Measurements from ENCODE around the gene PRKG1.
"Not testable (repeated sequence)": the region's sequence is repeated elsewhere in the genome, so short reads cannot be mapped to it uniquely, and the experiment has no call there.

PRKG1 gene

DNA sequence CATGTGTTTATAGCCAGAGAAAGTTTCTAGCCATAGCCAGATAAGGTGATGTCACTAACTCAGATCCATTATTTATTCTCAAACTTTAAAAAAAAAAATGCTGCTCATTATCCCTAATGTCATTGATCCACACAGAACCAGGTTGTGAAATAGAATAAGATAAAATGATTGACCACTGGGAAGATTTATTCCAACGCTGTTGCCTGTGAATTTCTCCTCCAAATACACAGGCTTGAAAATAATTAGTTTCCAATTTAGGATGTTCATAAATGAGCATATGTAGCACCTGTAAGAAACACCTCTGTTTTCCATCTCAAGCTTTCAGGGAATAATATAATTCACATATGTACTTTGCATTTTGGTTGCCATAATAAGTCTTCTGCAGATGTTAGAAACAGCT is 956.7 kb downstream of the PRKG1 start:
- no peak for TF ChIP-seq POLR2A (IDR thresholded peaks at IDR 0.05; ENCODE audit: low read depth, low read length)
- no peak for TF ChIP-seq POLR2AphosphoS5 (IDR thresholded peaks at IDR 0.05; ENCODE audit: low read depth, low read length)
- no peak for TF ChIP-seq TAF1 (IDR thresholded peaks at IDR 0.05; ENCODE audit: low read depth, low read length)
- no peak for TF ChIP-seq POU2F2 (IDR thresholded peaks at IDR 0.05; ENCODE audit: low read depth, low read length)
- no peak for TF ChIP-seq PAX5 (IDR thresholded peaks at IDR 0.05; ENCODE audit: insufficient read depth, low read length, severe bottlenecking)
- FAIRE-seq: no peak
- no peak for DNase-seq (ENCODE audit: insufficient read length, low spot score)

DNA sequence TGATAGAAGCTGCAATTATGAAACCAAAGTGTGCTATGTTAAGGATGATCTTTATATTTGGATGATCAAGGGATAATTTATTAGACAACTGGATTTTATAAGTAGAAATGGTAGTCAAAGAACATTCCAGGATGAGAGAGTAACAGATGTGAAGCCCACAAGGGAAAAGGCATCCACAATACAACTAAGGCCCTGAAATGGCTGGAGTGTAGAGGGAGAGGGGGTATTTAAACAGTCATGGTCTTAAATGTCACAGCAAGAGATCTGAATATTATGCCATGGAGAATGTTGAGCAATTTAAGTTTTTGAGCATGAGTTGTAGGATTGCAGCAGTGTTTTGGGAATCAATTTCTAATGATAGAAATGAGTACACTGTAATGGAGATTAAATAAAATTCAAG is 957.5 kb downstream of the PRKG1 start:
- TF ChIP-seq SPI1 (IDR thresholded peaks at IDR 0.05; ENCODE audit: low read depth, low read length) (no peak), TAF1 (IDR thresholded peaks at IDR 0.05; ENCODE audit: low read depth, low read length) (no peak), PAX5 (IDR thresholded peaks at IDR 0.05; ENCODE audit: insufficient read depth, low read length, severe bottlenecking) (no peak), POLR2AphosphoS5 (IDR thresholded peaks at IDR 0.05; ENCODE audit: low read depth, low read length) (no peak), POU2F2 (IDR thresholded peaks at IDR 0.05; ENCODE audit: low read depth, low read length) (no peak), POLR2A (IDR thresholded peaks at IDR 0.05; ENCODE audit: low read depth, low read length) (no peak)
- FAIRE-seq (no peak), DNase-seq (ENCODE audit: insufficient read length, low spot score) (no peak)

DNA sequence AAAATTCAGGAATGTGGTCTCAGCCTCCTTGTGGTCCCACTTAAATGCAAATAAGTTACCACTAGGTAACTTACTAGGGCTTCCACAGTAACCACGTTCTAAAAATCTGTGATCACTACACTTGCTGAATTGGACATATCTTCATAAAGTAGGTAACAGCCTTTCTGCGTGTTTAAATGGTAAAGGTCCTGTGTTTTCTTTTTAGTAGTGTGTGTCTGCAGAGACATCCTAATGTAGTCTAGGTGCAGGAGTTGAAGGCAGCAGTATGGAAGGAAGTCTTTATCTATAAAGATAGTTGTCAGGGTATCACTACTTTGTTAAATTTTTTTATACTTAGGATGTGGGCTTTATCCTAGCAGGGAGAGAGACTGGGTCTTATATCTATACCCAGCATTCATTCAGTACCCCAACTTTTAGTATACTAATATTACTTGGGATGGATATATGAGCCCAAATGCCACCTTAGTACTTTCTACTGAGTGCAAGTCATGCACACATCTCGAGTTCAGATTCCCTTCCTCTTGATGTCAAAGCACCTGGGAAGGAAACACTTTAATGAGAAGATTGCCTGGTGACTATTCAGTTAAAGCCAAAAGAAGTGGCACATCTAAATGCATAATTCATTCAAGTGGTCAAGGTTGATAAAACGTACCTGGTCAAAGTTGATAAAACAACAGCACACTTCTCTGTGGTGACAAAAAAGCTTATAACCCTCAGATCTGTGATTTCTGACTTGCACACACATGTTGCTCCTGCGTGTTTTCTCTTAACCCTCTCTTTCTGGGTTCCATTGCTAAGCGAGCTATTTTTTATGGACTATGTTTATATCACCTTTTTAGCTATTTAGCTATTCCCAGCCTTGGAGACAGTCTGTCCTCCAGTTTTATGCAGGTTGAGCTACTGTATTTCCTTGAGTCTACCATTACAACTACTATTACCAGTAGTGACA is 958.7 kb downstream of the PRKG1 start:
- FAIRE-seq: no peak
- DNase-seq (ENCODE audit: insufficient read length, low spot score): no peak
- TF ChIP-seq POLR2A (IDR thresholded peaks at IDR 0.05; ENCODE audit: low read depth, low read length): no peak
- TF ChIP-seq PAX5 (IDR thresholded peaks at IDR 0.05; ENCODE audit: insufficient read depth, low read length, severe bottlenecking): no peak
- TF ChIP-seq TAF1 (IDR thresholded peaks at IDR 0.05; ENCODE audit: low read depth, low read length): no peak
- TF ChIP-seq SPI1 (IDR thresholded peaks at IDR 0.05; ENCODE audit: low read depth, low read length): no peak
- no peak for TF ChIP-seq POU2F2 (IDR thresholded peaks at IDR 0.05; ENCODE audit: low read depth, low read length)
- TF ChIP-seq POLR2AphosphoS5 (IDR thresholded peaks at IDR 0.05; ENCODE audit: low read depth, low read length): no peak

GRCh38 chr10:52039002-52039793 is 964.9 kb downstream of the PRKG1 start:
- FAIRE-seq; DNase-seq (ENCODE audit: insufficient read length, low spot score): not testable (repeated sequence)

GRCh38 chr10:52040486-52040885 is 966.2 kb downstream of the PRKG1 start:
- FAIRE-seq (no peak), DNase-seq (ENCODE audit: insufficient read length, low spot score) (no peak)
- TF ChIP-seq POU2F2 (IDR thresholded peaks at IDR 0.05; ENCODE audit: low read depth, low read length): no peak
- no peak for TF ChIP-seq PAX5 (IDR thresholded peaks at IDR 0.05; ENCODE audit: insufficient read depth, low read length, severe bottlenecking)
- no peak for TF ChIP-seq SPI1 (IDR thresholded peaks at IDR 0.05; ENCODE audit: low read depth, low read length)
- no peak for TF ChIP-seq TAF1 (IDR thresholded peaks at IDR 0.05; ENCODE audit: low read depth, low read length)
- no peak for TF ChIP-seq POLR2AphosphoS5 (IDR thresholded peaks at IDR 0.05; ENCODE audit: low read depth, low read length)
- no peak for TF ChIP-seq POLR2A (IDR thresholded peaks at IDR 0.05; ENCODE audit: low read depth, low read length)

GRCh38 chr10:52043811-52044210 is 969.5 kb downstream of the PRKG1 start:
- no peak for FAIRE-seq
- no peak for DNase-seq (ENCODE audit: insufficient read length, low spot score)
- no peak for TF ChIP-seq PAX5 (IDR thresholded peaks at IDR 0.05; ENCODE audit: insufficient read depth, low read length, severe bottlenecking)
- no peak for TF ChIP-seq TAF1 (IDR thresholded peaks at IDR 0.05; ENCODE audit: low read depth, low read length)
- no peak for TF ChIP-seq SPI1 (IDR thresholded peaks at IDR 0.05; ENCODE audit: low read depth, low read length)
- TF ChIP-seq POLR2AphosphoS5 (IDR thresholded peaks at IDR 0.05; ENCODE audit: low read depth, low read length): no peak
- TF ChIP-seq POU2F2 (IDR thresholded peaks at IDR 0.05; ENCODE audit: low read depth, low read length): no peak
- no peak for TF ChIP-seq POLR2A (IDR thresholded peaks at IDR 0.05; ENCODE audit: low read depth, low read length)

- TF ChIP-seq PAX5 (IDR thresholded peaks at IDR 0.05; ENCODE audit: insufficient read depth, low read length, severe bottlenecking) (no peak), POU2F2 (IDR thresholded peaks at IDR 0.05; ENCODE audit: low read depth, low read length) (no peak), TAF1 (IDR thresholded peaks at IDR 0.05; ENCODE audit: low read depth, low read length) (no peak), SPI1 (IDR thresholded peaks at IDR 0.05; ENCODE audit: low read depth, low read length) (no peak)
- DNase-seq (ENCODE audit: insufficient read length, low spot score) (no peak), FAIRE-seq (no peak)
Measured at GRCh38 chr10:52048051-52048450, 973.8 kb downstream of the PRKG1 start.

DNA sequence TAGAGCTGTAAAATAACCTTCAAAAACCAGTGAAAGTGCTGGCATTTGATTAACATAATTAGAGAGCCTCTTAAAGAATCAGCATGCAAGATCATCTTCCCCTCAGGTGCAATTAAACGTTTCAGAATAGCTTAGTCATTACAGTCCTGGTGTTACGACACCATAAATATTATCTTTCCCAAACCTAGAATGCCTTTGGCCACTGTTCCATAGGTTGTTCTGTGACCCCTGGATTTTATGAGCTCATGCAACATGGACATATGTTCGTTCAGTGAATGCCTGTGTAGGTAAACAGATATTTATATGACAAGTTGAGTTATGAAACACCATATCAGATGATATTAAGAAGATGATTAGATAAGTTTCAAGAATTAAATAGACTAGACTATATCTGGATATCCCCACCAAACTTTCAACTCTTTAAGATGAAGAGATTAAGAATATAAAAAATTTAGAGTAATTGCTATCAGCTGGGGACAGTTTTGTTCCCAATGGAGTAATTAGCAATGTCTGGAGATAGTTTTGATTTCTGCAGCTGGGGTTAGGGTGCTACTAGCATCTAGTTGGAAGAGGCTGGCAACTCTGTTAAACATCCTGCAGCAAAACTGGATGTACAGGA is 976.3 kb downstream of the PRKG1 start:
- FAIRE-seq (no peak), DNase-seq (ENCODE audit: insufficient read length, low spot score) (no peak)
- no peak for TF ChIP-seq TAF1 (IDR thresholded peaks at IDR 0.05; ENCODE audit: low read depth, low read length)
- no peak for TF ChIP-seq POLR2AphosphoS5 (IDR thresholded peaks at IDR 0.05; ENCODE audit: low read depth, low read length)
- TF ChIP-seq SPI1 (IDR thresholded peaks at IDR 0.05; ENCODE audit: low read depth, low read length): no peak
- no peak for TF ChIP-seq POLR2A (IDR thresholded peaks at IDR 0.05; ENCODE audit: low read depth, low read length)
- no peak for TF ChIP-seq PAX5 (IDR thresholded peaks at IDR 0.05; ENCODE audit: insufficient read depth, low read length, severe bottlenecking)
- TF ChIP-seq POU2F2 (IDR thresholded peaks at IDR 0.05; ENCODE audit: low read depth, low read length): no peak

DNA sequence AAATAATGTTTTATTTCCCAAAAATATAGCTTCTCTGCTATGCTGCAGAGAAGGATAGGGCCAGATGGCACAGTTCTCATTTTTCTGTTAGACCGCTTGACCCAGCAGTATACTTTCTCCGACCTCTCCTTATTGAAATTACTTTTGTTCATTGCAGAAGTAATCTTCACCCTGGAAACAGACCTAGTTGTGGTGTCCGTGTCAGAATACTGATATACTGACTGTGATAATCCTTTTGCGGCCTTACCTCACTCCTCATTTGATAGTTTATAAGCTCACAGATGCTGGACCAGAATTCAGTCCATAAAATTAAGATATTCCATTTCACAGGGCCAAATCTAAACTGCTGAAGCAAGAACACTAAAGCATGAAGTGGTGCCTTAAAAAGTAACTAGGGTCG is 979.2 kb downstream of the PRKG1 start:
- TF ChIP-seq SPI1 (IDR thresholded peaks at IDR 0.05; ENCODE audit: low read depth, low read length): no peak
- no peak for TF ChIP-seq POLR2A (IDR thresholded peaks at IDR 0.05; ENCODE audit: low read depth, low read length)
- no peak for TF ChIP-seq POLR2AphosphoS5 (IDR thresholded peaks at IDR 0.05; ENCODE audit: low read depth, low read length)
- no peak for TF ChIP-seq PAX5 (IDR thresholded peaks at IDR 0.05; ENCODE audit: insufficient read depth, low read length, severe bottlenecking)
- no peak for TF ChIP-seq TAF1 (IDR thresholded peaks at IDR 0.05; ENCODE audit: low read depth, low read length)
- TF ChIP-seq POU2F2 (IDR thresholded peaks at IDR 0.05; ENCODE audit: low read depth, low read length): no peak
- FAIRE-seq (no peak), DNase-seq (ENCODE audit: insufficient read length, low spot score) (no peak)

Data from GM12891 (cell line).